Activated CD4-positive, alpha-beta T cell treated with anti-CD3 and anti-CD28 coated beads, Interleukin-2, amount 50 U/mL, for 4 hours (primary cell): Measurements from ENCODE around the gene SSR4.

Experiments
- DNase-seq, 2 experiments: peaks; one replicate each; pipeline ENCODE4 v3.0.0-alpha.2; 2020

The SSR4 gene

DNA sequence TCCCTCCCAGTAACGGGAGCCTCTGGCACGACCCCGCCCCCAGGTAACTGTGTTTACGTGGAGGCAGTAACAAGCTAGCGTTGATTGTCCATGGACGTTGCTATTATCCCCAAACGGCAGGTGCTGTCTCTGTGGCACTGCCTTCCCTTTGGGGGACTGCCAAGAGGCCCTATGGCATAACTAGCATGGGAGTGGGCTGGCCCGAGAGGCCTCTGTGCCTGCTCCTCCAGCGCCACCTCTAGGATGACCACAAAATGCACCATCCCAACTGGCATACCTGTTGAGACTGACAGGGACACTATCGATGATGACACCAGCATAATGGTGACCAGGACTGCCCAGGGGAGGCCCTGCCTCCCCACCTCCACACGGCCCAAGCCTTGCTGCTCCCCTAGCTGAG lies 12.2 kb upstream of the SSR4 start:
- DNase-seq, result no peak

DNA sequence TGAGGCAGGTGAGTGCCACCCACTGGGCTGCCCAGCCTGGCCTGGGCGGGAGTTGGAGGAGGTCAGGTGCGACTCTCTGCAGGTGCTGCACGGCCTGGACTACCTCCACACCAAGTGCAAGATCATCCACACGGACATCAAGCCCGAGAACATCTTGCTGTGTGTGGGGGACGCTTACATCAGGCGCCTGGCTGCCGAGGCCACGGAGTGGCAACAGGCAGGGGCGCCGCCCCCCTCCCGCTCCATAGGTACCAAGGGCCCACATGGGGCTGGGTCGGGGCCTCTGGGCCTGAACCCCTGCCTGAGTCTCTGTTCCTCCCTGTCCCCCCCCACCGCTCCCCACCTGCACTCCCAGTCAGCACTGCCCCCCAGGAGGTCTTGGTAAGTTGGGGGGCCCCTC lies 11.6 kb upstream of the SSR4 start:
- no peak for DNase-seq

- no peak for DNase-seq
Measured at GRCh38 chrX:153783378-153784013, 11.0 kb upstream of the SSR4 start.

- DNase-seq, result no peak
Measured at GRCh38 chrX:153784325-153784967, 10.0 kb upstream of the SSR4 start.

DNA sequence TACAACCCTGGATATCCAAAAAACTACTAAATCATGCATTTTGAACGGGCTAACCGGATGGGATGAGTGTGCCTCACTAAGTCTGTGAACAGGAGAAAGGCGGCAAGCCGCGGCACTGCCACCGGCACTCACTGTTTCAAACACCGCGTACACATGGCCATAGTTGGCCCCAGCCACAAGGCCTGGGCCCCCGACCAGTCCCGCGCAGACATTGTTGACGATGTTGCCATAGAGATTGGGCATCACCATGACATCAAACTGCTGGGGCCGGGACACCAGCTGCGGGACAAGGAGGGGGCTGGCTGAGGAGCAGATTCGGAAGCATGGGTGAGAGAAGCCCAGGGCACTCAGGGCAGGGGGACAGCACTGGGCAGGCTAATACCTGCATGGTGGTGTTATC lies 7.8 kb upstream of the SSR4 start:
- no peak for DNase-seq

GRCh38 chrX:153789654-153790053 lies 4.8 kb upstream of the SSR4 start:
- DNase-seq, result no peak

DNA sequence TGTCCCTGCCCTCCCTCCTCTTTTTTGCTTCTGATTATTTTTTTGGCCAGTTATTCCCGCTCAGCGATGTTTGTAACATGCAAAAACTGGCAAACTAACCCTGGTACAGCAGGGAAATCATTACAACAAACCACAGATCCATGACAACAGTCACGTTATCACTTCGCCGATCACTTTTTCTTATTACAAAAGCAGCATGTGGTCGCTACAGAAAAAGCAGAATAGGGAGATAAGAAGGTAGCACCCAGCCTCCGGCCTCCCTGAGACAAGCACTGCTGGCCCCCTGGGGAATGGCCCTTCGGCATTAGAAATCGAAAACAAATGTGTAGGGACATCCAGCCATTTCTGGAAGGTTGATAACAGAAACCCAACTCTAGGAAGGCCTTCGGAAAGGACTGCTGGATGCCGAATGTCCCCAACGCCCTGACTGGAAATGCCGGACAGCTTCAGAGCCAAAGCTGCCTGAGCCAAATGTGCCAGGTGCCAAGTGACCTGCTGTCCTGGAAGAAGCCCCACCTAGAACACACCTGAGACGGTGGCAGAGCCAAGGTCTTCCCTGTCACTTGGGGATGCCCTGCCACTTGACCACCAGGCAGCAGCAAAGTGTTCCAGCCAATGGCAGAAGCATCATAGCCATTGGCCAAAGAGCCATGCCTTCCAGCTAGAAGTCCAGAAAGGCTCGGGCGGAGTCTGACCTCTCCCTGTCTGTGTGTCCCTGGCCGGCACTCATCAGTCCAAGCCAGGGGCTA lies 3.2 kb upstream of the SSR4 start:
- DNase-seq, result no peak

GRCh38 chrX:153792368-153792767 lies 2.1 kb upstream of the SSR4 start:
- no peak for DNase-seq

DNA sequence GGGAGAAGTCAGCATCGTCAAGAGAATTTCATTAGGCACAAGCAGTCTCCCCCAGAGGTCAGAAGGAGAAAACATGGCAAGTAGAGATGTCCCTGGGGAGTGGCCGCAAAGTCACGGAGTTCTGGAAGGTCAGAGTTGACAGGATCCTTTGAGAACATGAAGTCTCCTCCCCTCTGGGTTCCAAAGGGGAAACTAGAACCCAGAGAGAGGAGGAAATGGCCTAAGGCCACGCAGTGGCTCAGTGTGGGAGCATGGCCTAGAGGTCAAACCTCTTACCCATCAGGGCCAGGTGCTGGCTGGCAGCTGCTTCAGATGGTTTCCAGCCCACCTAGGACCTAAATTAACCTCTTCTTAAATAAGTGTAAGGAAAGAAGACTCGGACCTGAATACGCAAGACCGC lies 1.2 kb upstream of the SSR4 start:
- DNase-seq, result no peak

- peak in 1 of 2 experiments; percentile 9 for DNase-seq
Measured at GRCh38 chrX:153794897-153795816, 689 bp downstream of the SSR4 start.

GRCh38 chrX:153797415-153798015 lies 3.0 kb downstream of the SSR4 start:
- no peak for DNase-seq

GRCh38 chrX:153799326-153799725 lies 4.9 kb downstream of the SSR4 start:
- no peak for DNase-seq

DNA sequence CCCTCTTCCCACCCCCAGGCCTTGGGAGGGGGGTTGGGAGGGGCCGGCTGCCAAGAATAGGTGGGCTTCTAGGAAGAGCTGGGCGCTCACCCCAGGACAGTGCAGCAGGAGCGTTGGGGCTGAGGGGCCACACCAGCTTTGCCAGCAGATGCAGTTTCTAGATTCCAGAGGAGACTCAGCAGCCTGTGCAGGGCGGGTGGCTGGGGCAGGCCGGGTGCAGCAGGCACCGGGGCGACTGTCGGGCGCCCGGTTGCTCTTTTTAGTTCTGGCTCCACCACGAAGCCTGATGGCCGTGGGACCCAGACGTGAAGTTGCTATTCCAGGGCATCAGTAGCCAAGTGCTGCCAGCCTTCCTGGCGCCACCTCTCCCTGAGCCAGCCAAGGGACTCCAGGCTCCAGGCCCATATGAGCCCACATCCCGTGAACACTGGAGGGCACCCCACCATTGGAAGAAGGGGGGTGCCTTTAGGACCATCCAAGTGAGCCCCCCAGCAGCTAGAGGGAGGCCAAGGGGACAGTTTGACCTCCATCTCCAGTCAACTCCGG lies 5.8 kb downstream of the SSR4 start:
- DNase-seq, result no peak

DNA sequence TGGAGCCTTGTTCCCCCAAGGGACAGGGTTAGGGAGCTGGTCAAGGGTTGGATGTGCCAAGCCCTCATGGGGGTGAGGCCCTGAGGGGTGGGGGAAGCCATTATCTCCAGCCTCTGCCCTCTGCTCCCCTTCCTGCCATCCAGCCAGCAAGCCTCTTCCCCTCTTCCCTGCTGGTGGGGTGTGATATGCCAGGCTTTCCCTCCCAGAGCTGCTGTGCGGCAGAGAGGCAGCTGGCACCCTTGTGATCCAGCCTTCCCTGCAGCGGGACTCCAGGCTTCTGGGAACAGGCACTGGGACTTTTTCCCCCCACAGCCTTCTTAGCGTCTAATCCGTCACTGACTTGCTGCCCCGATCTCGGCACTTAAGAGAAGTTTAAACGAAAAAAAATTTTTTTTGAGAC lies 6.3 kb downstream of the SSR4 start:
- DNase-seq, result no peak

DNA sequence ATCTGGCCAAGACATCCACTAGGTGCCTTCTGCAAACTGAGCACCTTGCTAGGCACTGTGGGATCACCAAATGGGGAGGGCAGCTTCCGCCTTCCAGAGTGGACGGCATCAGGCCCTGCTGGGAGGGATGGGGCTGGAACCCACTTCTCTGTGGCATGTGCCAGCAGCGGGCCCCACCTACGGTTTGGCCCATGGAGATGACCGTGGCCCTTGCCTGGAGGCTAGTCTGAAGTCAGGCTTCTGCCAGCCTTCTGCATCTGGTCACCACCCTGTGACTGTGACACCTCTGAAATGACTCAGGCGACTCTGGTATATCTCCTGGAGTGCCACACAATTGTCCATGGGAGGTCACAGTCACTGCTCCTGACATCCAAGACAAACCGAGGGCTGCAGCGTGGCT lies 7.2 kb downstream of the SSR4 start:
- DNase-seq, result no peak

DNA sequence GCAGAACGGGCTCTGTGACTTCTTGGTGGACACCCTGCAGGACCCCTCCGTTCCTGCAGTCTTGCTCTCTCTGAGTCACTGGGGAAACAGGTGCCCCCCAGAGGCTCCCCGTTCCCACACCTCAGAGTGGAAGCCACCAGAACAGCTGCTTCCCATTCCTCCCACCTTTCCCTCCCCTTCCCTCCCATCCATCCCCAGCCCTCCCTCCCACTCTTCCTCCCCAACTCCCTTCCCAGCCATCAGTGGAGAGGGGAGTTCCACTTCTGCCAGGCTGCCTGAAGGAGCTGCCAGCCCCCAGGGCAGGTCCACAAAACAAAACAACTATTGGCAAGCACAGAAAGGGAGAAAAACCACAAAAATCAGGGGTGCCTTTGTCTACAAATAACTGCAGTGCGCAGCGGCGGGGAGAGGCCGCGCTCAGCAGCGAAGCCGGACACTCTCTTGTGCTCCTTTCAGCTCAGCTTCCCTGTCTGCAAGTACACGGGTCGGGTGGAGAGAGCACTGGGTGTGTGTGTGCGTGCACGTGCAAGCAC lies 8.1 kb downstream of the SSR4 start:
- DNase-seq, result no peak

GRCh38 chrX:153803211-153804099 lies 9.0 kb downstream of the SSR4 start:
- no peak for DNase-seq

GRCh38 chrX:153804100-153804595 lies 9.7 kb downstream of the SSR4 start:
- DNase-seq, result no peak

DNA sequence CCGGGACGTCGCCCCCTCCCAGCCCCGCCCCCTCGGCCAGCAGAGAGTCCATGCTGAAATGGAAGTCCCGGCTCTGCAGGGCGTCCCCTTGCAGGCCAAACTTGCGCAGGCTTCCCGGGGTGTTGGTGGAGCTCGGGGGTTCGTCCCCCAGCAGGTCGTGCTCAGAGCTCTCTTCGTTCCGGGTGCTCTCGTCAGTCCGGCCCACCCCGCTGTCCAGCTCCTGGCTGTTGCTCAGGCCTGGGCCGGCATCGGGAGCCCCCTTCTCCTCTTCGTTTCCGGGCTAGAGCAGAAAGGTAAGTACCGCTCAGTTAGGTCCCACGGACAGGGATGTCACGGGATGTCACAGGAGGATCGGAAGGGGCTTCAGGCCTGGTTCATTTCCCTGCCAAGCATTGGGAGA lies 10.2 kb downstream of the SSR4 start:
- DNase-seq, result no peak

GRCh38 chrX:153805436-153805835 lies 11.0 kb downstream of the SSR4 start:
- DNase-seq, result no peak

GRCh38 chrX:153806999-153807575 lies 12.6 kb downstream of the SSR4 start:
- no peak for DNase-seq
